Omental fat pad (tissue), 4 donors: ENCODE measurements around the gene KRT13. TPM values are rescaled to one million over a fixed set of nuclear protein-coding genes. Genes with fewer than 3 reads are reported as not detected.

Experiments
- ATAC-seq: fragments of 150-250 bp; one replicate; pipeline ENCODE4 v1.9.1; 2016; ENCODE audit warnings: mild to moderate bottlenecking, moderate library complexity; ENCODE audit not compliant: low FRiP score
- DNase-seq: peaks from one replicate; pipeline ENCODE4 v3.0.0-alpha.2; 2019; ENCODE audit warnings: low spot score
- CTCF ChIP-seq, 3 donors: fragments of 450-650 bp; IDR thresholded peaks; one replicate each; pipeline ENCODE4 v1.5.1; 2016 to 2017; ENCODE audit warnings: antibody characterized with exemption in 3 of 3, mild to moderate bottlenecking in 3 of 3, moderate library complexity in 2 of 3
- total RNA-seq, 4 donors: library from RNA; depleted of rRNA; stranded (reverse); fragments of >200 nt; gene quantifications; one replicate each; pipeline ENCODE4 v1.1.0, GENCODE V29; 2016

The KRT13 gene
- under 1 TPM in 1 of 4 donors, not detected in 3; 0.65 TPM for total RNA-seq

GRCh38 chr17:41505007-41505808 lies at the start of gene KRT13:
Gene KRT13, minus strand, starts transcription at chr17:41505612. Its CDS starts 62 bp downstream, at chr17:41505550.
- ATAC-seq = no peak
- DNase-seq = no peak
- TF ChIP-seq CTCF (IDR thresholded peaks at IDR 0.05) = no peak

- no peak for ATAC-seq
- no peak for DNase-seq
- no peak for TF ChIP-seq CTCF (IDR thresholded peaks at IDR 0.05)
Measured at GRCh38 chr17:41553987-41554680, 48.7 kb upstream of the KRT13 start.

- DNase-seq = no peak
Measured at GRCh38 chr17:41553176-41553575, 47.8 kb upstream of the KRT13 start.

GRCh38 chr17:41552455-41552854 lies 47.0 kb upstream of the KRT13 start:
- ATAC-seq (no peak), DNase-seq (no peak)
- TF ChIP-seq CTCF (IDR thresholded peaks at IDR 0.05) = no peak

More at GRCh38 chr17:41553176-41553575, 47.8 kb upstream of the KRT13 start:
- no peak for TF ChIP-seq CTCF (IDR thresholded peaks at IDR 0.05)
- no peak for ATAC-seq

- TF ChIP-seq CTCF (IDR thresholded peaks at IDR 0.05) = no peak
- ATAC-seq (no peak), DNase-seq (no peak)
Measured at GRCh38 chr17:41551365-41551764, 46.0 kb upstream of the KRT13 start.

GRCh38 chr17:41549596-41550039 lies 44.2 kb upstream of the KRT13 start:
- no peak for DNase-seq
- no peak for TF ChIP-seq CTCF (IDR thresholded peaks at IDR 0.05)
- ATAC-seq = no peak
